GM18951 (cell line): ENCODE results near the gene HLCS.

Experiments used
- POLR2A ChIP-seq: IDR thresholded peaks from 4 replicates; pipeline ENCODE4 v1.6.1; 2011; ENCODE audit warnings: mild to moderate bottlenecking; ENCODE audit not compliant: insufficient read length, insufficient read depth; ENCODE audit errors: extremely low read depth
- in situ Hi-C: fragments of 300-500 bp; cut with MboI; formaldehyde crosslinking; loops from one replicate; pipeline ENCODE4 v1.12.0; 2022; ENCODE audit warnings: low sequenced_read_pairs, mixed read lengths, inconsistent platforms; ENCODE audit not compliant: unreplicated experiment

HLCS gene

GRCh38 chr21:36883532-36884486 lies 82.7 kb downstream of the HLCS start:
- TF ChIP-seq POLR2A, result no peak
- in situ Hi-C loops, result no loop called here

- no peak for TF ChIP-seq POLR2A
- in situ Hi-C loops, result no loop called here
Measured at GRCh38 chr21:36882776-36883175, 83.7 kb downstream of the HLCS start.

- TF ChIP-seq POLR2A, result no peak
- in situ Hi-C loops, result no loop called here
Measured at GRCh38 chr21:36881228-36881627, 85.2 kb downstream of the HLCS start.

- in situ Hi-C loops, result no loop called here
- TF ChIP-seq POLR2A, result no peak
Measured at GRCh38 chr21:36879827-36880226, 86.6 kb downstream of the HLCS start.

- no peak for TF ChIP-seq POLR2A
- in situ Hi-C loops, result no loop called here
Measured at GRCh38 chr21:36877741-36878140, 88.7 kb downstream of the HLCS start.

GRCh38 chr21:36874665-36875064 lies 91.8 kb downstream of the HLCS start:
- in situ Hi-C loops, result no loop called here
- no peak for TF ChIP-seq POLR2A

GRCh38 chr21:36873513-36873912 lies 93.0 kb downstream of the HLCS start:
- TF ChIP-seq POLR2A, result no peak
- in situ Hi-C loops, result no loop called here

- TF ChIP-seq POLR2A, result no peak
- in situ Hi-C loops, result no loop called here
Measured at GRCh38 chr21:36867291-36867905, 99.1 kb downstream of the HLCS start.

GRCh38 chr21:36866419-36866818 lies 100.0 kb downstream of the HLCS start:
- in situ Hi-C loops, result no loop called here
- TF ChIP-seq POLR2A, result no peak

GRCh38 chr21:36864974-36865373 lies 101.5 kb downstream of the HLCS start:
- in situ Hi-C loops, result no loop called here
- TF ChIP-seq POLR2A, result no peak

- no peak for TF ChIP-seq POLR2A
- in situ Hi-C loops, result no loop called here
Measured at GRCh38 chr21:36863260-36863659, 103.2 kb downstream of the HLCS start.

- in situ Hi-C loops, result no loop called here
- no peak for TF ChIP-seq POLR2A
Measured at GRCh38 chr21:36861595-36862323, 104.7 kb downstream of the HLCS start.
